ENCODE results near the gene HSPA4. TPM values are rescaled to one million over a fixed set of nuclear protein-coding genes. Genes with fewer than 3 reads are reported as not detected.

Gene HSPA4
- total RNA-seq, 4 donors from 2014 or later, result 48.1 to 84.0 (median 72.3) TPM

GRCh38 chr5:133109655-133110483 is 58.1 kb downstream of the HSPA4 start:
- Histone ChIP-seq H3K4me1 (peaks cover 0 to 13% (median 0%) of the 10 kb centered on the region in 3 donors), H3K27me3 (peaks cover 9% of the 10 kb centered on the region), H3K4me3 (no peak overlapping the region), H3K27ac (no peak overlapping the region), H3K36me3 (peaks cover 0 to 10% of the 10 kb centered on the region in 2 donors), H3K9me3 (no peaks in the 10 kb centered on the region)
- TF ChIP-seq POLR2A (IDR thresholded peaks at IDR 0.05), result no peak
- no peak for TF ChIP-seq CTCF (IDR thresholded peaks at IDR 0.05)
- TF ChIP-seq POLR2AphosphoS5 (IDR thresholded peaks at IDR 0.05), result no peak
- no peak for TF ChIP-seq EP300 (IDR thresholded peaks at IDR 0.05)
- peak; percentile 83 for ATAC-seq
- 67 to 76% methylated on average over 6 of the region's 6 CpGs for WGBS, 2 donors (ENCODE audit: low coverage in 1 of 2)

GRCh38 chr5:133110709-133111108 is 58.9 kb downstream of the HSPA4 start:
- H3K9me3 ChIP-seq, result no peaks in the 10 kb centered on the region
- no peak overlapping the region for H3K27ac ChIP-seq
- peaks cover 9% of the 10 kb centered on the region for H3K27me3 ChIP-seq
- no peak for TF ChIP-seq POLR2AphosphoS5 (IDR thresholded peaks at IDR 0.05)
- no peak for TF ChIP-seq EP300 (IDR thresholded peaks at IDR 0.05)
- no peak for TF ChIP-seq POLR2A (IDR thresholded peaks at IDR 0.05)
- no peak for TF ChIP-seq CTCF (IDR thresholded peaks at IDR 0.05)
- peaks cover 0 to 1% of the 10 kb centered on the region in 2 donors for H3K36me3 ChIP-seq
- WGBS, 2 donors (ENCODE audit: low coverage in 1 of 2), result 60 to 80% methylated on average over 1 to 6 of the region's 6 CpGs
- no peak overlapping the region for H3K4me3 ChIP-seq
- peaks cover 0 to 13% (median 0%) of the 10 kb centered on the region in 3 donors for H3K4me1 ChIP-seq
- ATAC-seq, result no peak

- Histone ChIP-seq H3K27me3 (peaks cover 9% of the 10 kb centered on the region), H3K4me3 (no peak overlapping the region), H3K36me3 (no peaks in the 10 kb centered on the region), H3K27ac (no peak overlapping the region), H3K4me1 (peaks cover 0 to 13% (median 0%) of the 10 kb centered on the region in 3 donors), H3K9me3 (no peaks in the 10 kb centered on the region)
- 5% methylated on average over 4 of the region's 9 CpGs; no CpG with 5 or more reads in 1 of the 2 donors for WGBS, 2 donors (ENCODE audit: low coverage in 1 of 2)
- TF ChIP-seq POLR2A (IDR thresholded peaks at IDR 0.05), result no peak
- TF ChIP-seq POLR2AphosphoS5 (IDR thresholded peaks at IDR 0.05), result peak; percentile 28
- peak in 3 of 4 experiments; percentile 77 to 93 (median 82) for TF ChIP-seq CTCF (IDR thresholded peaks at IDR 0.05)
- ATAC-seq, result peak; percentile 73
These were observed 59.5 kb downstream of the HSPA4 start for GRCh38 chr5:133111299-133111698.

- Histone ChIP-seq H3K36me3 (no peaks in the 10 kb centered on the region), H3K9me3 (no peaks in the 10 kb centered on the region), H3K27me3 (peaks cover 9% of the 10 kb centered on the region), H3K27ac (no peak overlapping the region), H3K4me1 (peaks cover 0 to 13% (median 0%) of the 10 kb centered on the region in 3 donors), H3K4me3 (no peak overlapping the region)
- TF ChIP-seq EP300 (IDR thresholded peaks at IDR 0.05) (no peak), POLR2AphosphoS5 (IDR thresholded peaks at IDR 0.05) (no peak), POLR2A (IDR thresholded peaks at IDR 0.05) (no peak), CTCF (IDR thresholded peaks at IDR 0.05) (no peak)
- 81 to 100% methylated on average over 3 of the region's 13 CpGs for WGBS, 2 donors (ENCODE audit: low coverage in 1 of 2)
- ATAC-seq, result no peak
These were observed 60.3 kb downstream of the HSPA4 start for GRCh38 chr5:133112026-133112660.
